Aorta (tissue), 5 donors: ENCODE results near the gene TMEM127. TPM values are rescaled to one million over a fixed set of nuclear protein-coding genes. Genes with fewer than 3 reads are reported as not detected.
"Not testable (repeated sequence)": the region's sequence is repeated elsewhere in the genome, so short reads cannot be mapped to it uniquely, and the experiment has no call there.

Experiments used
- ATAC-seq: fragments of 200-7000 bp; cut with Tn5 transposase; one replicate; pipeline ENCODE4 v1.9.1; 2022; ENCODE audit warnings: moderate library complexity; ENCODE audit not compliant: low FRiP score
- DNase-seq, 2 donors: peaks; one replicate each; pipeline ENCODE4 v3.0.0-alpha.2; 2020
- H3K27ac ChIP-seq, 2 donors: one replicate each; pipeline ENCODE4 v1.5.1; 2013; ENCODE audit warnings: low read length in 2 of 2, mild to moderate bottlenecking in 2 of 2, moderate library complexity in 2 of 2, control low read depth in 1 of 2, inconsistent platforms in 1 of 2, low read depth in 1 of 2
- H3K27me3 ChIP-seq, 2 donors: one replicate each; pipeline ENCODE4 v1.6.1; 2013; ENCODE audit warnings: control low read depth in 1 of 2, low read length in 1 of 2, mild to moderate bottlenecking in 1 of 2, moderate library complexity in 1 of 2; ENCODE audit not compliant: insufficient read depth in 2 of 2, control insufficient read depth in 1 of 2
- H3K36me3 ChIP-seq, 2 donors: one replicate each; pipeline ENCODE4 v1.6.1; 2013; ENCODE audit warnings: control low read depth in 1 of 2, low read length in 1 of 2, mild to moderate bottlenecking in 1 of 2; ENCODE audit not compliant: insufficient read depth in 2 of 2, control insufficient read depth in 1 of 2
- H3K4me1 ChIP-seq, 2 donors: one replicate each; pipeline ENCODE4 v1.6.1; 2013; ENCODE audit warnings: low read length in 2 of 2, control low read depth in 1 of 2, mild to moderate bottlenecking in 1 of 2, moderate library complexity in 1 of 2; ENCODE audit not compliant: insufficient read depth in 2 of 2, control insufficient read depth in 1 of 2
- H3K4me3 ChIP-seq, 2 donors: one replicate each; pipeline ENCODE4 v1.5.1; 2013; ENCODE audit warnings: low read length in 2 of 2, control low read depth in 1 of 2, mild to moderate bottlenecking in 1 of 2
- H3K9me3 ChIP-seq: one replicate; pipeline ENCODE4 v1.6.1; 2013; ENCODE audit warnings: mild to moderate bottlenecking, low read length; ENCODE audit not compliant: control insufficient read depth
- WGBS, 2 donors: extraction: QIAGEN DNeasy Blood & Tissue Kit; methylation state at CpG; one replicate each; pipeline ENCODE4 v1.1.7; 2013; 5-methylcytosine and 5-hydroxymethylcytosine counted together
- intact Hi-C, 2 donors: fragments of 100-400 bp; cut with DNase I; formaldehyde crosslinking; loops; one replicate each; pipeline versions ENCODE4 v1.14.2 to v1.15.0; 2022
- polyA plus RNA-seq, 2 donors: library from polyadenylated mRNA; stranded (reverse); fragments of 200-250 nt; gene quantifications; one replicate each; pipeline ENCODE4 v1.2.3, GENCODE V29; 2013
- total RNA-seq, 2 donors: library from RNA; stranded (reverse); fragmentation: NEBNext Ultra II Directional; extraction: Animal tissue kit (Norgen Biotek cat#: 25700); gene quantifications; one replicate each; pipeline ENCODE4 v1.2.1, GENCODE V29; 2021
- donor health status: healthy with polysubstance abuse.
- donor health status: Bipolar disorder and iron deficiency.
- donor health status: DM: no; HTN: no; CAD: no.
- donor health status: DM: no; HTN: no; CAD: no.
- donor health status: DM: yes; HTN: yes; CAD: no.

The TMEM127 gene
- total and polyA plus RNA-seq, 4 donors = 8.3 to 53.8 (median 38.4) TPM

- H3K9me3 ChIP-seq = no peaks in the 10 kb centered on the region
- ATAC-seq (no peak), DNase-seq (no peak)
- H3K4me3 ChIP-seq = no peak overlapping the region
- intact Hi-C loops = no loop called here
- H3K27ac ChIP-seq = no peak overlapping the region
- peaks cover 0 to 2% of the 10 kb centered on the region in 2 donors for H3K36me3 ChIP-seq
- no peaks in the 10 kb centered on the region for H3K4me1 ChIP-seq
- 94 to 96% methylated on average over 6 of the region's 6 CpGs for WGBS, 2 donors
- H3K27me3 ChIP-seq = no peaks in the 10 kb centered on the region
These were observed 32.4 kb downstream of the TMEM127 start for GRCh38 chr2:96233436-96233835.

DNA sequence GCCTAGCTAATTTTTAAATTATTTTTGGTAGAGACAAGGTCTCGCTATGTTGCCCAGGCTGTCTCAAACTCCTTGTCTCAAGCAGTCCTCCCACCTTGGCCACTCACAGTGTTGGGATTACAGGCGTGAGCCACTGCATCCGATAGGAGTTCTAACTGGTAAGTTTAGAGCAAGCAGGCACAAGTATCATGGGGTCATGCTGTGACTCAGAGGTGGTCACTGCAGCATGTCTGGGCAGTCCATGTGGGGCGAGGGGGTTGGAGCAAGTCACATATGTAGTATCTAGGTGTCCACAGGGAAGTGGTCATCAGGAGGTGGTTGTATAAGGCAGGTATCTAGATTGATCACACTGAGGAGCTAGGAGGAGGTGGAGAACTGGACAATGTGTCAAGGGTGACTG lies 34.5 kb downstream of the TMEM127 start:
- Histone ChIP-seq H3K4me1 (no peaks in the 10 kb centered on the region), H3K4me3 (no peak overlapping the region), H3K36me3 (no peaks in the 10 kb centered on the region), H3K27ac (no peak overlapping the region), H3K9me3 (no peaks in the 10 kb centered on the region), H3K27me3 (no peaks in the 10 kb centered on the region)
- 96 to 98% methylated on average over 4 of the region's 4 CpGs for WGBS, 2 donors
- DNase-seq = no peak
- ATAC-seq = no peak
- intact Hi-C loops = no loop called here

DNA sequence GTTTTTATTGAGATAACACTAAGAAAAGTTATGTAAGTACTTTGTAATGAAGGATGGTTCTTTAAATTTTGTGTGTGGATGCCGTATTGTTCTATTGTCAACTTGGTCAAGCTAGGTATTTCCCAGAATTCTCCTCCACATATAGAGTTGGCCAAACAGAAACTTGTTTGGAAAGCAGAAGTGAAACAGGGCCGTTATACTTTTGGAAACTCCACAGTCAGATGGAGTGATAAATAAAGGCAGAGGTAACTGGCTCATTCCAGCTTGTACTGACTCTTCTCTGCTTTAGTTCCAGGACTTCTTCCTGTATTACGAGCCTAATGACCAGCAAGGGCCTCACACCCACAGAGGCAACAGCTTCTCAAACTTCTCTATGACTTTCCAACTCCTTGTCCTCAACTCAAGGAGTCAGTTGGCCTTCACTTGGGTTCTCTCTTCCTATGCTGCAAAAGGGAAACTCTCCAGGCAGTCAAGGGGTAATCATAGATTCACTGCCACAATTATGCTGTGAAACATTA lies 40.7 kb downstream of the TMEM127 start:
- no peak overlapping the region for H3K27ac ChIP-seq
- no peaks in the 10 kb centered on the region for H3K4me1 ChIP-seq
- intact Hi-C loops = no loop called here
- H3K4me3 ChIP-seq = no peak overlapping the region
- WGBS, 2 donors = 63 to 75% methylated on average over 3 of the region's 3 CpGs
- DNase-seq (no peak), ATAC-seq (no peak)
- no peaks in the 10 kb centered on the region for H3K36me3 ChIP-seq
- no peaks in the 10 kb centered on the region for H3K27me3 ChIP-seq
- no peaks in the 10 kb centered on the region for H3K9me3 ChIP-seq

- H3K27me3 ChIP-seq, ATAC-seq, H3K4me3 ChIP-seq, intact Hi-C loops, H3K27ac ChIP-seq, H3K9me3 ChIP-seq, H3K36me3 ChIP-seq, DNase-seq, H3K4me1 ChIP-seq: not testable (repeated sequence)
- 96 to 97% methylated on average over 1 of the region's 1 CpG for WGBS, 2 donors
These were observed 44.7 kb downstream of the TMEM127 start for GRCh38 chr2:96221106-96221505.

GRCh38 chr2:96219959-96220358 lies 45.8 kb downstream of the TMEM127 start:
- H3K4me1 ChIP-seq, H3K27ac ChIP-seq, H3K36me3 ChIP-seq, H3K27me3 ChIP-seq, intact Hi-C loops, DNase-seq, ATAC-seq, H3K4me3 ChIP-seq, H3K9me3 ChIP-seq: not testable (repeated sequence)
- 92% methylated on average over 4 of the region's 4 CpGs for WGBS, 2 donors

DNA sequence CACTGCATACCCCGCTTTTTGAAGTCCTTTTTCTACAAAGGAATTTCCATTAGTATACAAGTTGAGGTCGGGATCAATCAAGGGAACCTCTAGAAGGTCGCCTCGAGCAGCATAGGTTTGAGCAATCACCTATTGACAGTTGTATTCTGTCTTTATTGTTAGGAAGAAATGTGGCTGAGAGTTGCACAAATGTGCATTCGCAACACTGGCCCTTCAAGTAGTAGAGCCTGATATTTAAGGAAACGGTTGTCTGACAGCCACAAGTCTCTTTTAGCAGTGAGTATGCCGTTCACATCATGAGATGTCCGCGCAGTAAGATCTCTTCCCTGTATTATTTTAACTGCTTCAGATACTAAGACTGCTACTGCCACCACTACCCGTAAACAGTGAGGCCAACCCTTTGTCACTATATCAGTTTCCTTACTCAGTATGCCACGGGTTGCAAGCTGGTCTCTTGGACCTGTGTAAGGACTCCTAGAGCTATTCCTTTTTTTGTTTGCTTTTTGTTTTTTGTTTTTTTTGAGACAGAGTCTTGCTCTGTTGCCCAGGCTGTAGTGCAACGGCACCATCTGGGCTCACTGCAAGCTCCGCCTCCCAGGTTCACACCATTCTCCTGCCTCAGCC lies 47.2 kb downstream of the TMEM127 start:
- DNase-seq = no peak
- Histone ChIP-seq H3K9me3 (no peaks in the 10 kb centered on the region), H3K27ac (no peak overlapping the region)

GRCh38 chr2:96214554-96214953 lies 51.2 kb downstream of the TMEM127 start:
- Histone ChIP-seq H3K9me3 (no peaks in the 10 kb centered on the region), H3K27me3 (no peaks in the 10 kb centered on the region), H3K4me1 (no peaks in the 10 kb centered on the region), H3K4me3 (no peak overlapping the region), H3K36me3 (no peaks in the 10 kb centered on the region), H3K27ac (no peak overlapping the region)
- WGBS, 2 donors = 91 to 93% methylated on average over 4 of the region's 4 CpGs
- DNase-seq = no peak
- intact Hi-C loops = no loop called here
- ATAC-seq = no peak

More for the DNA sequence above, 47.2 kb downstream of the TMEM127 start:
- Histone ChIP-seq H3K36me3 (no peaks in the 10 kb centered on the region), H3K4me1 (no peaks in the 10 kb centered on the region), H3K27me3 (no peaks in the 10 kb centered on the region), H3K4me3 (no peak overlapping the region)
- WGBS, 2 donors = 91 to 93% methylated on average over 13 of the region's 13 CpGs
- ATAC-seq = no peak
- intact Hi-C loops = no loop called here

DNA sequence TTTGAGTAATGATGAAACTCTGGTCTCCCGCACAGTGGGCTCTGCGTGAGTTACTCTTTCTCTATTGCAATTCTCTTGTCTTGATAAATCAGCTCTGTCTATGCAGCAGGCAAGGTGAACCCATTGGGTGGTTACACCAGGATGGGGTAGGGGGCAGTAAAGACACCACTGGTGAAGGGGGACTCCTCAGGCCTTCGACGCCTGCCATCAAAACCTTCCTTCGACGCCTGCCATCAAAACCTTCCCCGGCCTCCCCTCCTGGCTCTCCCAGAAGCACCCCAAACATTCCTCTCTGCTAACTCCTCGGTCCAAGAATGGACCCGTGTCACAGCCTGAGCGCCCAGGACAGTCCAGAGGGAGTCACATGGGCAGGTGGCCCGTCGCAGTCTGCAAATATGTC lies 52.4 kb downstream of the TMEM127 start:
- Histone ChIP-seq H3K9me3 (no peaks in the 10 kb centered on the region), H3K4me1 (no peaks in the 10 kb centered on the region), H3K36me3 (no peaks in the 10 kb centered on the region), H3K4me3 (no peak overlapping the region), H3K27me3 (no peaks in the 10 kb centered on the region), H3K27ac (no peak overlapping the region)
- intact Hi-C loops = loop anchor here in 1 of 2 donors (2.0 kb wide), 1 partner anchor 37 kb away; no protein-coding TSS in a partner anchor
- DNase-seq (no peak), ATAC-seq (no peak)
- 90 to 94% methylated on average over 12 of the region's 12 CpGs for WGBS, 2 donors

GRCh38 chr2:96212339-96212738 lies 53.5 kb downstream of the TMEM127 start:
- no peaks in the 10 kb centered on the region for H3K4me1 ChIP-seq
- H3K27ac ChIP-seq = no peak overlapping the region
- no peaks in the 10 kb centered on the region for H3K27me3 ChIP-seq
- DNase-seq = no peak
- WGBS, 2 donors = 85 to 93% methylated on average over 4 of the region's 4 CpGs
- H3K9me3 ChIP-seq = no peaks in the 10 kb centered on the region
- H3K36me3 ChIP-seq = no peaks in the 10 kb centered on the region
- intact Hi-C loops = loop anchor here in 1 of 2 donors (2.0 kb wide), 1 partner anchor 38 kb away; no protein-coding TSS in a partner anchor
- H3K4me3 ChIP-seq = no peak overlapping the region
- ATAC-seq = no peak
